HuH-7.5 (cell line): ENCODE measurements around the gene SLC45A1.
"Not testable (repeated sequence)": the region's sequence is repeated elsewhere in the genome, so short reads cannot be mapped to it uniquely, and the experiment has no call there.

ENCODE experiments used
- DNase-seq: peaks from one replicate; pipeline ENCODE4 v3.0.0; 2011; ENCODE audit warnings: low spot score

SLC45A1 gene

DNA sequence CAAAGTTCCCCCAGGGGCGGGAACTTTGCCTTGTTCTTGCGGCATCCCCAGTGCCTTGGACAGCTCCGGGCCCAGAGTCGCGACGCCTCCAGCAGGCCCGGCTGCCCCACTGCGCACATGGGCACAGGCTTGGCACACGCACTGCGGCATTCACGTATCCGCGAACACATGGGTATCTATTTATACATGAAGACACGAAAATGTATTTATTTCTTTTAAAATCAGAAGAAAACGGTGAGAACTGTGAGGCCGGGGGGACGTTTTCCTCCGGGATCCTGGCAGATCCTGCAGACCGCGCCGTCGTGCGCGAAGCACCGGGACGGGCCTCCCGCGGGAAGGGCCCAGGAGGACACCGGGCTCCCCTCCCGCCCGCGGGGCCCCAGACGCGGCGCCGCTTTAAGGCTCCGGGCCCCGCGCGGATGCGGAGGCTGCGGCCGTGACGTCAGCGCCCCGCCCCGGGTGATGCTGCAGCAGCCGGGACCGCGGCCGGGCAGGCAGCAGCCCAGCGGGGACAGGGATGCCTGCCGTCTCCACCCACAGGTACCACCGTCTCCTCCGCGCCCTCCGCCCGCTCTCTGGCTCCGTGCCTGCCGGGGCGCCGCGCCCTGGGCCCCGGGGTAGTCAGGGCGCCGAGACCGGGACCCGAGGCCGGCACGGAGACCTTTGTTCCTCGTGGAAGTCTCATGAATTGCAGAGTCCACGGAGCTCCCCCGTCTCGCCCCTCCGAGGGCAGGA is at the start of gene SLC45A1:
SLC45A1 (plus strand) TSS at position 468 of the 735 bp plus-strand sequence. CDS start 6,216 bp downstream, outside the sequence.
- peak; percentile 76 for DNase-seq

DNA sequence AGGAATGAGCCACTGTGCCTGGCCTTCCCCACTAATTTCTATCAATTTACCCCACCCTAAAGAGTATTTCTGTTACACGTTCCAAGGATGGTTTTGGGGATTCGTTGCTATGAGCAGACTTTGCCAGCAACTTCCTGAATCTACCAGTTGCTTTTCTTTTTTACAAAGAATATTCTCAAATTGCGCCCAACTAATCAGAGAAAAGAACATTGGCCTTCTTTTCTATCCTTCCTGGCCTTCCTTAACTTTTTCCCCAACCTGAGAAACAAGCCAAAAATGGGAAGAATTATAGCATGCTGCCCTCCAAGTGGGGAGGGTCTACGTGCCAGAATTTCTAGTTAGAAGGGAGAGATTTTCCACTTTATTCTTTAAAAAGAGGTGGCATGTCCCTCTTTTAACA is 44.9 kb upstream of the SLC45A1 start:
- DNase-seq: no peak

GRCh38 chr1:8274352-8274751 is 43.6 kb upstream of the SLC45A1 start:
- DNase-seq: no peak

DNA sequence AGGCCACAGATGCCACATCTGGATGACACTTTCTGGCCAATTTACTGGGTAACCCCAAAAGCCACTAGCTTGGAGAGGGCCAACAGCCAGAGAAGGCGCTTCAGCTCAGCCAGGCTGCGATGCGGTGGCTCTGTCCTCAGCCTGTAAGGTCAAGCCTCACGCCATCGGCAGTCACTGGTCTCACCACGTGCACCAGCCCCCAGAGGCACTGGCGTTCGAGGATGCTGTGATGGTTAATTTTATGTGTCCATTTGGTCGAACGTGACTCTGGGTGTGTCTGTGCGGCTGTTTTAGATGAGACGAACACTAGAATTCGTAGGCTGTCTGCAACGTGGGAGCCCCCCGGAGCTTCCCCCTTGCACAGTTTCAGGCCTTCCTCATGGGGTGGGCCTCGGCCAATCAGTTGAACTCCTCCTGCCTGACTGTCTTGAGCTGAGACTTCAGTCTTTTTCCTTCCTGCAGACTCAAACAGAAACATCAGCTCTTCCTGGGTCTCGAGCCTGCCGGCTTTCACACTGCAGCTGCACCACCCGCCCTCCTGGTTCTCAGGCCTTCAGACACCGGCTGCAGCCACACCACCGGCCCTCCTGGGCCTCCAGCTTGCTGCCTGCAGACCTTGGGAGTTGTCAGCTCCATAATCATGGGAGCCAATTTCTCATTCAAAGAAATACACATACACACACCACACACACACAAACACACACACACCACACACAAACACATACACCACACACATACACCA is 41.6 kb upstream of the SLC45A1 start:
- DNase-seq: no peak

DNA sequence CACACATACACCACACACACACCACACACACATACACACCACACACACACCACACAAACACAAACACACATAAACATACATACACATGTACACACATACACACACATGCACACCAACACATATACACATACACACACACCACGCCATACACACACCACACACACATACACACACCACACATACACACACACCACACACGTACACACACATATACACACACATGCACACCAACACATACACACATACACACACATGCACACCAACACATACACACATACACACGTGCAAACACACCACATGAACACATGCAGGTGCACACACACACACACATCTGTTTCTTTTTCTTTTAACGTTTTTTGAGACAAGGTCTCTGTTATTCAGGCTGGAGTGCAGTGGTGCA is 41.0 kb upstream of the SLC45A1 start:
- no peak for DNase-seq

DNA sequence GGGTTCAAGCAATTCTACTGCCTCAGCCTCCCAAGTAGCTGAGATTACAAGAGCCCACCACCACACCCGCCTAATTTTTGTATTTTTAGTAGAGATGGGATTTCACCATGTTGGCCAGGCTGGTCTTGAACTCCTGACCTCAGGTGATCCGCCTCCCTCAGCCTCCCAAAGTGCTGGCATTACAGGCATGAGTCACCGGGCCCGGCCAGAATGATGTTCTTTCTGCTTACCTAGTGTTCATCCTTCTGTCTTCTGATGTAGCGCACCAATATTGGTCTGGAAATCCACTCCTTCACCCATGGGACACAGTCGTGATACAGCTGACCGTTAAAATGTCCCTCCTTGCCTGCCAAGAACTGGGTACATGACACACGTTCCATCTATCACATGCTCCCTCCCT is 39.2 kb upstream of the SLC45A1 start:
- DNase-seq: not testable (repeated sequence)

DNA sequence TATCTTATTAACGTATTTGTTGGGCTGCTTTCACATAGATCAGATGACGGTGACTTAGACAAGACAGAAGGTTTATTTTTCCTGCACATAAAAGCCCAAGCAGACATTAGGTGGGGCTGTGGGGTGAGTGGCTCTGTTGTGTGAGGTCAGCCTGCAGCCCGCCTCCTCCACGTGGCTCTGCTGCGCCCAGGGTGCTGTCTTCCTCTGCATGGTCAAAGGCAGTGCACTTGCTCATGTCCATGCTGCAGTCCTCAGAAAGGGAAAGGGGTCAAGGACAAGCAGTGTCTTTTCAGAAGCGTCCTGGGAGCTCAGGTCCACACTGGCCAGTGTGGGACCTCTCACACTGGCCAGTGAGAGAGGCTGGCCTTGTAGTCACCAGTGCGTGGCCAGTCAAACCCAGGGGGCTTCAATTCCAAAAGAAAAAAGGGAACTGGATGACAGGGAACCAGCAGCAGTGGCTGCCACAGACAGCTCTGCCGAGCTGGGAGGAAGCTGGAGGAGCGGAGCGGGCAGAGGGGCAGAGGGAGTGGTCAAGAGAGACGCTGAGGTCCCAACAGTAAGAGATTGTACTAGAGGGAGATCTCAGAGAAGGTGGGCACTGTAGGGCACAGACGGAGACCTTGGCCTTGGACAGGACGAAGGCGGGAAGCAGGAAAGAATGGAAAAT is 35.9 kb upstream of the SLC45A1 start:
- no peak for DNase-seq

DNA sequence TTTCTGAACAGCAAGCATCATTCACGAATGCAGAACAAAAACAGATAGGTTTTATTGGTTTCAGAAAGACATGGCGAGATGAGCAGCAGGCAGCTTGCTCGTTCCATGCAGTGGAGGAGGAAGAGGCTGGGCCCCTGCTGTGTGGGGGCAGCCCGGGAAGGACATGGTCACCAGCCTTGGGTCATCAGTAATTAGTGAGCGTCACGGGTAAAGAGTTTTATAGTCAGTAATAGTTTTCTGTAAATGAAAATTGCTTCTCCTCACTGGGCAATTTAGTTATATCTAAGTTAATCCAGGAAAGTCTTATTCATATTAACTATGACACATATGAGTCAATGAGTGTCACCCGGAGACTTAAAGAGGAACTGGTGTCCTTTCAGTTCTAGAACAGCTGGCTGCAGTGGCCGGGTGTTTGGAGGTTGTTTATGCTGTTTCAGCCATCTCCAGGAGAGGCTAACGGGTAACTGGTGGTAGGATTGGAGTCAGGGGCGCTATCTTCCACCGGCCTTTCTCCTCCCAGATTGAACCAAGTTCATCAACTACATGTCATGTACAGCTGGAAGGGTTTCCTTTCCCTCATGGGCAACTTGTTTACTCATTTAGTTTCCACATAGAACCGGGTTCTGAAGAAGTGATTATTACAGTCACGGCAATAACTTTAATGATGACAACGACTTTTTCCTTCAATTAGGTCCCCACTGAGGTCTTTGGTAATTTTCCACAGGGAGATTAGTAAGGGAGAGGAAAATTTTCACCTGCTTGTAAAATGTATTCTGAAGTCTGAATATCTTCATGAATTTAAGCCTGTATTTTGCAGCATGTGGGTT is 34.6 kb upstream of the SLC45A1 start:
- DNase-seq: no peak

DNA sequence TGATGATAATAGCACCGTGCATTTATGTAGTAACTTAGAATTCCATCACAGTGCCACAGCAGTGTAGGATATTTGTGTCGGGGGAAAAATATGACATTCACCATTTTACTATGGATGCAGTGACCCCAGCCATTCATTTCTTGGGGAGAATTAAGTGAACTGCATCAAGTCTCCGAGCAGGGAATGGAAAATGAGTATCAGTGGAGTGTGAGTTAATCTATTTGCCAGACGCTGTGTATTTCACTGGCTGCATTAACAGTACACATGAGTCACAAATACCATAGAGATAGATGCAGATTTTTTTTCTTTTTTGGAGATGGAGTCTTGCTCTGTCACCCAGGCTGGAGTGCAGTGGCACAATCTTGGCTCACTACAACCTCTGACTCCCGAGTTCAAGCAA is 33.8 kb upstream of the SLC45A1 start:
- no peak for DNase-seq

- no peak for DNase-seq
Measured at GRCh38 chr1:8285103-8285502, 32.8 kb upstream of the SLC45A1 start.

GRCh38 chr1:8285965-8286364 is 31.9 kb upstream of the SLC45A1 start:
- no peak for DNase-seq

- no peak for DNase-seq
Measured at GRCh38 chr1:8293118-8293517, 24.8 kb upstream of the SLC45A1 start.

- DNase-seq: no peak
Measured at GRCh38 chr1:8293641-8294169, 24.2 kb upstream of the SLC45A1 start.

- DNase-seq: no peak
Measured at GRCh38 chr1:8294170-8294697, 23.7 kb upstream of the SLC45A1 start.

GRCh38 chr1:8297245-8297644 is 20.7 kb upstream of the SLC45A1 start:
- DNase-seq: no peak

- DNase-seq: no peak
Measured at GRCh38 chr1:8299963-8300362, 18.0 kb upstream of the SLC45A1 start.

- no peak for DNase-seq
Measured at GRCh38 chr1:8302081-8302956, 15.6 kb upstream of the SLC45A1 start.

DNA sequence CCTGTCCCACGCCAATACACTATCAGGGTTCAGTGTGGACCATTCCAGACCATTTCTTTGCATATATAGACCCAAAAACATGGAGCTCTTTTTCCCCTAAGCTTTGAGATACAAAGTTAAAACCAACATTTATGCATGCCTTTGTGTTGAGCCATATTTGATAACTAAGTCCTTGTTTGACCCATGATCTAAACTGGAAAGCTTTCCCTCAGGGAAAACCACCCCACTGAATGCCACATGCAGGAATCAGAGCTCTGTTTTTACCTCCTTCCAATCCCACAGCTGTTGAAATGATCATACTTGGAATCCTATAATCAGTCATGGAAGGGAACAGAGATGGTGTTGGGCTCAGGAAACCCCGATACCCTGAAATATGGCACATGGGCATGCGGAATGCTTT is 14.8 kb upstream of the SLC45A1 start:
- DNase-seq: no peak

GRCh38 chr1:8303876-8304275 is 14.0 kb upstream of the SLC45A1 start:
- DNase-seq: no peak

GRCh38 chr1:8307628-8308027 is 10.3 kb upstream of the SLC45A1 start:
- DNase-seq: no peak
